Duodenal mucosa (tissue), 2 donors: ENCODE data around the gene NR4A1.

Experiments
- H3K27ac ChIP-seq: one replicate; pipeline ENCODE4 v1.7.0; 2013; ENCODE audit warnings: low read depth, low read length
- H3K27me3 ChIP-seq, 2 donors: one replicate each; pipeline ENCODE4 v1.7.0; 2013; ENCODE audit warnings: low read length in 2 of 2, control low read depth in 1 of 2; ENCODE audit not compliant: insufficient read depth in 2 of 2, control insufficient read depth in 1 of 2
- H3K36me3 ChIP-seq, 2 donors: one replicate each; pipeline ENCODE4 v1.7.0; 2013; ENCODE audit warnings: low read length in 2 of 2, control low read depth in 1 of 2; ENCODE audit not compliant: insufficient read depth in 2 of 2, control insufficient read depth in 1 of 2
- H3K4me1 ChIP-seq, 2 donors: one replicate each; pipeline ENCODE4 v1.7.0; 2013; ENCODE audit warnings: low read length in 2 of 2, control low read depth in 1 of 2; ENCODE audit not compliant: insufficient read depth in 2 of 2, control insufficient read depth in 1 of 2
- H3K4me3 ChIP-seq, 2 donors: one replicate each; pipeline ENCODE4 v1.7.0; 2013; ENCODE audit warnings: low read length in 2 of 2, low read depth in 1 of 2
- H3K9ac ChIP-seq, 2 donors: one replicate each; pipeline ENCODE4 v1.7.0; 2013; ENCODE audit warnings: low read length in 2 of 2, low read depth in 1 of 2
- H3K9me3 ChIP-seq, 2 donors: one replicate each; pipeline ENCODE4 v1.7.0; 2013; ENCODE audit warnings: low read length in 2 of 2, control low read depth in 1 of 2; ENCODE audit not compliant: control insufficient read depth in 1 of 2

NR4A1 gene

DNA sequence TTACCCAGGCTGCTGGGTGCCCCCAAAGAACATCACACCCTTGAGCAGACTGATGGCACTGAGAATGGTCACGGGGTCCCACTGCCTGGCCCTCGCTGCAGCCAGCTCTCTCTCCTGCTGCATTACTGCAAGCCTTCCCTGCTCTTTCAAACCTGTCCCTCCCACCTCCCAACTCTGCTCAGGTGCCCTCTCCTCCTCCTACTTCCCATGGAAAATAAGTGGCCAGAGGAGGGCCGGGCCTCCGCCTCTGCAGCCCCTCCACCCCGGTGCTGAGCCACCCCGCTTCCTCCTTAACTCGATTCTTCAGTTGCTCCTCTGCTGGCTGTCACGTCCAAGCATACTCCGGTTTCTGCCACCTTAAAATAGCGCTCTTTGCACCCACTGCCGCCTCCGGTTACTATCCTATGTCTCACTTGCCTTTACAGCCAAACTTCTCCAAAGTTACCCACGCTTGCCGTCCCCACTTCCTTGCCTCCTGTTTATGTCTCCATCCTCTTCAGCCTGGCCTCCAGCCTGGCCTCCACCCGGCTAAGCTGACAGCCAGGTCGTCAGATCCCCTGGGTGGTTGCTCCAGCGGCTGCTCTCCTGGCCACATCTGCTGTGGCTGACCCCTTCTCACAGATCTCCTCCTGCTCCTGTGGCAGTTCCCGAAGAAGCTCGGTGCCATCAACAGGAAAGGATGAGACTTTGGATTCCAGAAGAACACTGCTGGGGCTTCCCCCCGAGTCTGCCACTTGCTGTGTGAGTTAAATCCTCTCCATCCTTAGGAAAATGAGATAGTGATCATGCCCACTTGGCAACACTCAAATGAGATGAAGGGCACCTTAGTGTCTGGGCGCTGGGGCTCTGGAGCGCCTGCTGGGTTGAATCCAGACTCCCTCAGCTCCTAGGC, 35.9 kb downstream of the NR4A1 start:
- H3K9ac ChIP-seq, result no peak overlapping the region
- no peaks in the 10 kb centered on the region for H3K9me3 ChIP-seq
- H3K27ac ChIP-seq, result no peak overlapping the region
- peaks cover 0 to 11% of the 10 kb centered on the region in 2 donors for H3K4me1 ChIP-seq
- peaks cover 0 to 23% of the 10 kb centered on the region in 2 donors for H3K27me3 ChIP-seq
- H3K36me3 ChIP-seq, result no peaks in the 10 kb centered on the region
- no peak overlapping the region for H3K4me3 ChIP-seq

DNA sequence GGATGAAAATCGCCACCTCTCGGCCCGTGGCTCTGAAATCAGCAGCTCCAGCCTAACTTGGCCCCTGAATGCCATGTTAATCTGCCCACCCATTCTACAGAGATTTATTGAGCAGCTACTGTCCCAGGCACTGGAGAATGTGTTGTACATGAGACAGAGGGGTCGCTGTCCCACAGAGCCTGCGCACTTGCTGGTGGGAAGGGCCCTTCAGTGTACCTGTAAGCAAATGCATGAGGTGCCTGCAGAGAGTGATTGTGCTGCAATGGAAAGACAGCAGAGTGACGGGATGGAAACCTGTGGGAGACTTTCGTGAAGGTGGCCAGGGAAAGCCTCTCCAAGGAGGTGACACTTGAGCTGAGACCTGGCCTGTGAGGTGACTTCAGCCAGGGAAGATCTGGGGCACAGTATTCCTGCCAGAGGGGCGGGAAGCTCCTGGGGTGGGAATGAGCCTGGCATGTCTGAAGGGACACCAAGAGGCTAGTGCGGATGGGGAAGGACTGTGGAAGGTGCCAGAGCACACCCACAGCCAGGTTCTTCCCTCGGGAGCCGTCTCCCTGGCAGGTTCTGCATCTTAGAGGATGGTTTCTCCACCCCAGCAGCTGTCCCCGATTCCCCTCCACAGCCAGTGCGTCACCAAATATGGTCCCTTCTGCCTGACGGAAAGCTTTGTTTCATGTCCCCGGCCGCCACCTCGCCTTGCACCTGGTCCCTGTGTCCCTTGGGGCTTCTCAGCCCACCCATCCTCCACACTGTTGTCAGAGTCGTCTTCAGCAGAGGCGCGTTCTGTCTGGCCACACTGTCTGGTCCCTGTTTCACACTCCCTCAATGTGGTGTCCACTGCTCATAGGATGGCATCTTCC, 36.9 kb downstream of the NR4A1 start:
- Histone ChIP-seq H3K9ac (no peak overlapping the region), H3K4me3 (no peak overlapping the region), H3K27me3 (peaks cover 0 to 23% of the 10 kb centered on the region in 2 donors), H3K27ac (no peak overlapping the region), H3K4me1 (peaks cover 2 to 14% of the 10 kb centered on the region in 2 donors), H3K36me3 (no peaks in the 10 kb centered on the region), H3K9me3 (no peaks in the 10 kb centered on the region)

DNA sequence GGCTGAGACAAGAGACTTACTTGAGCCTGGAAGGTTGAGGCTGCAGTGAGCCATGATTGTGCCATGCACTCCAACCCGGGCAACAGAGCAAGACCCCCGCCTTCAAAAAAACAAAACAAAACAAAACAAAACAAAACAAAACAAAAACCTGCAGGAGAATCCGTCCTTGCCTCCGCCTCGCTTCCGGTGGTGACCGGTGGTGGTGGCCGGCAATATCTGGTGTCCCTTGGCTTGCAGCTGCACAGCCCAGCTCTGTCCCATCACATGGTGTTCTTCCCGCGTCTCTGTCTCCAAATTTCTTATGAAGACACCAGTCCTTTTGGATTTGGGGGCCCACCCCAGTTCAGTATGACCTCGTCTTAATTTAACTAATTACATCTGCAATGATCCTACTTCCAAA, 38.2 kb downstream of the NR4A1 start:
- Histone ChIP-seq H3K4me3 (no peak overlapping the region), H3K27ac (no peak overlapping the region), H3K27me3 (peaks cover 0 to 23% of the 10 kb centered on the region in 2 donors), H3K9ac (no peak overlapping the region), H3K4me1 (peaks cover 6 to 15% of the 10 kb centered on the region in 2 donors), H3K36me3 (no peaks in the 10 kb centered on the region), H3K9me3 (no peaks in the 10 kb centered on the region)

DNA sequence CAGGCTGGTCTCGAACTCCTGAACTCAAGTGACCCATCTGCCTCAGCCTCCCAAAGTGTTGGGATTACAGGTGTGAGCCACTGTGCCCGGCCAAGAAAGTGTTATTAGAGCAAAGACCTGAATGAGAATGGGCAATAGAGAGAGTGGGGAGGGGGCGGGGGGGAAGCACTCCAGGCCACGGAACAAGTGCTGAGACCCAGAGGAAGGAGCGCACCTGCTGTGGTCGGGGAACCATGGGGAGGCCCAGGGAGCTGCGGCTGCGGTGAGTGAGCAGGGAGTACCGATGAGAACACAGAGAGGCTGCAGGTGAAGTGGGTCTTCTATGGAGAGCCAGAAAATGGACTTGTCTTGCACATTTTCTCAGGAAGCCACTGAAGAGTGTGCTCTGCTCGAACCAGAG, 39.0 kb downstream of the NR4A1 start:
- Histone ChIP-seq H3K9ac (no peak overlapping the region), H3K9me3 (no peaks in the 10 kb centered on the region), H3K36me3 (no peaks in the 10 kb centered on the region), H3K27me3 (peaks cover 0 to 23% of the 10 kb centered on the region in 2 donors), H3K4me3 (no peak overlapping the region), H3K27ac (no peak overlapping the region), H3K4me1 (peaks cover 6 to 15% of the 10 kb centered on the region in 2 donors)

DNA sequence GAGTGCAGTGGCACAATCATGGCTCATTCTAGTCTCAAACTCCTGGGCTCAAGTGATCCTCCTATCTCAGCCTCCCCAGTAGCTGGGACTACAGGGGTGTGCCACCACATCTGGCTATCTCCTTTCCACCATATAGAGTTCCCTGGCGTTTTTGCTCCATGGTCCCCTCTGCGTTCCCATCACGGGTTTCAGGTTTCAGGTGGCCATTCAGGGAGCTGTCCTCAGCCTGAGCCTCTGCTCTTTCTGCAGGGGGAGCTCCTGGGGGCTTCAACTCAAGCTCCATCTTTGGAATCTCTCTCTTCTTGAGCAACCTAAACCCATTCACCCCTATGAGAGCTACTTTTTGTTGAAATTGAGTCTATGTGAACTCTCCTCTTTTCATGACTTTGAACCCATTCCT, 39.8 kb downstream of the NR4A1 start:
- H3K36me3 ChIP-seq, result no peaks in the 10 kb centered on the region
- no peak overlapping the region for H3K4me3 ChIP-seq
- no peaks in the 10 kb centered on the region for H3K9me3 ChIP-seq
- peaks cover 0 to 23% of the 10 kb centered on the region in 2 donors for H3K27me3 ChIP-seq
- H3K27ac ChIP-seq, result no peak overlapping the region
- no peak overlapping the region for H3K9ac ChIP-seq
- H3K4me1 ChIP-seq, result peaks cover 6 to 15% of the 10 kb centered on the region in 2 donors

DNA sequence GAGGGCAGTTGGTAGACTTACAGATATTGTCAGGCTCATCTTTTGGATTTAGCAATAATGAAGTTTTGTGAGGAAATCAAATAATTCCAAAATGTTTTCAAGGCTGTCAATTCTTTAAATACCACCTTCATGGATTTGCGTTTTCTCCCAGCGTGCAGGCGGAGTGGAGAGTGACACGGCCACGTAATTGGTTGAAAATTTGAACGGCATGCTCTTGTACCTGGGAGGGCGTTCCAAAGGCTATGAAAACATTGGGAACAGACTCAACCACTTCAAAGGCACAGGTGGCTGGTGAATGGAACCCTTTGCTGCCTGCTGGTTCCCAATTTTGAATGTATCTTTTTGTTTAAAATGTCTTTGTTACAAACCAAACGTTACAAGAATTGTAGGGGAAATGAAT, 40.6 kb downstream of the NR4A1 start:
- H3K4me1 ChIP-seq, result peaks cover 6 to 15% of the 10 kb centered on the region in 2 donors
- H3K9me3 ChIP-seq, result no peaks in the 10 kb centered on the region
- no peaks in the 10 kb centered on the region for H3K36me3 ChIP-seq
- no peak overlapping the region for H3K9ac ChIP-seq
- no peak overlapping the region for H3K27ac ChIP-seq
- no peak overlapping the region for H3K4me3 ChIP-seq
- peaks cover 0 to 21% of the 10 kb centered on the region in 2 donors for H3K27me3 ChIP-seq

DNA sequence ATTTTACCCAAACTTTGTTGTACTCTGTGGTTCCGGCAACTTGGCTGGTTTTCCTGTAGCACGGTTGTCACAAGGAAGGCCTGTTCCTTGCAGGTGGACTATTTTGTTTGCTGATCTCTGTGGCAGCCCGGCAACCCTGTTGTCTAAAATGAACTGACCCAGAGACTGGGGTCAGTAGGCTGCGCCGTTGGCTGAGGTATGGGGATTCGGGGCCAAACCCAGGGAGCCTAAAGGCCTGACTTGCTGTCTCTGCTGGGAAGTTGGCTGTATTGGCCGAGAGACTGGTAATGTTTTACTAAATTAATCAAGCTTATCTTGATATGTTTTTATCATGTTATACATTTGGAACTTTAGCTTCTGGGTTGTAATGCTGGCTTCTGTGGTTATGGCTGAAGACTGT, 42.1 kb downstream of the NR4A1 start:
- Histone ChIP-seq H3K4me3 (no peak overlapping the region), H3K36me3 (no peaks in the 10 kb centered on the region), H3K4me1 (peaks cover 6 to 15% of the 10 kb centered on the region in 2 donors), H3K9me3 (no peaks in the 10 kb centered on the region), H3K9ac (no peak overlapping the region), H3K27ac (no peak overlapping the region), H3K27me3 (peaks cover 0 to 20% of the 10 kb centered on the region in 2 donors)

DNA sequence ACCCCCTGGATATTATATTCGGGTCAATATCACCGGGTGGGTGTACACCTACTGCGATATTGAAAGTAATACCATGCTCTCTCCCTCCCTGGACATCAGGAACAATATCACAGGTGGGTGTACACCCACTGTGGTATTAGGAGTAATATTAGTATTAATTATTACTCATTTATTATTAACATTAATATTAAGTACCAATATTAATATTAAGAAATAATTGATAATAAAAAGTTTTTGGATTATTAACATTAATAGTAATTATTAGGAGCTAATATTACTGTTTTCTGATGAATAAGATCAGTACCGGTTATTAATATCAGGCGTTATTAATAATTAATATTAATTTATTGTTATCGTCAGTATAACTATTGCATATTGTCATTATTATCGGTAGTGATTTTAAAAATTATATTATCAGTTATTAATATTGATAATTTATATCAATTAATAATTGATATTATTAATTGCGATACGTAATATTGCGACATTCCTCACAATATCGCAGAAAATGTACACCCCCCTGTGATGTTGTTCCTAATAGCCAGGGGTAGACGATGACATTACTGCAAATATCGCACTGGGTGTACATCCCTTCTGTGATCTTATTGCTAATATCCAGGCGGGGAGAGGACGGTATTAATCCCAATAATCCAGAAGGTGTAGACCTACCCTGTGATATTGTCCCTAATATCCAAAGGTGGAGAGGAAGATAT, 45.2 kb downstream of the NR4A1 start:
- Histone ChIP-seq H3K36me3 (no peaks in the 10 kb centered on the region), H3K4me1 (peaks cover 6 to 15% of the 10 kb centered on the region in 2 donors), H3K9me3 (no peaks in the 10 kb centered on the region), H3K9ac (no peak overlapping the region), H3K27ac (no peak overlapping the region), H3K4me3 (no peak overlapping the region), H3K27me3 (peaks cover 0 to 3% of the 10 kb centered on the region in 2 donors)

DNA sequence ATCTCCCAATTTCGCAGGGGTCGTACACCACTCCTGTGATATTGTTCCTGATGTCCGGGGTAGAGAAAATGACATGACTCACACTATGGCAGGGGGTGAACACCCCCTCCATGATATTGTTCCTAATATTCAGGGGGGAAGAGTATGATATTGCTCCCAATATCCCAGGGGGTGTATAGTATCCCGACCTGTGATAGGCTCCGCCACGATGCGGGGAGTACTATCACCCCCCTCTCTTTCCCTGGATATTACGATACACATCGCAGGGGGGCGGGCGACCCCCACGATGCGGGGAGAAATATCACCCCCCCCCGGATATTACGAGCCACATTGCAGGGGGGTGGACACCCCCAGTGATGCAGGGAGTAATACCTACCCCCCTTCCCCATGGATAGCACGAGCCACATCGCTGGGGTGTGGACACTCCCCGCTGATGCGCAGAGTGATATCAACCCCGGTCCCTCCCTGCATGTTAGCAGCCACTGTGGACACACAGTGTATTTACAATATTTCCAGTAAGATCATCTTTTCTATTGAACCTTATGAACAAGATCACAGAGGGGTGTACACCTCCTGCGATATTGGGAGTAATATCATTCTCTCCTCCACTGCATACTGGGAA, 45.9 kb downstream of the NR4A1 start:
- Histone ChIP-seq H3K27ac (no peak overlapping the region), H3K4me3 (no peak overlapping the region), H3K36me3 (no peaks in the 10 kb centered on the region), H3K9me3 (no peaks in the 10 kb centered on the region), H3K27me3 (peaks cover 0 to 3% of the 10 kb centered on the region in 2 donors), H3K4me1 (peaks cover 6 to 11% of the 10 kb centered on the region in 2 donors), H3K9ac (no peak overlapping the region)
